GM23248 (cell line): ENCODE data around the gene WFDC6. TPM values are rescaled to one million over a fixed set of nuclear protein-coding genes. Genes with fewer than 3 reads are reported as not detected.

Experiments used
- DNase-seq: peaks from one replicate; pipeline ENCODE4 v3.0.0-alpha.2; 2015
- H2AFZ ChIP-seq: fragments of 200-600 bp; sonication (generic); 2 replicates; pipeline ENCODE4 v1.6.1; 2016; ENCODE audit warnings: antibody characterized with exemption
- H3F3A ChIP-seq: fragments of 200-600 bp; sonication (generic); 2 replicates; pipeline ENCODE4 v1.6.1; 2016; ENCODE audit warnings: mild to moderate bottlenecking, antibody characterized with exemption, mixed run types; ENCODE audit not compliant: insufficient read depth
- H3K27ac ChIP-seq: fragments of 200-600 bp; sonication (generic); 2 replicates; pipeline ENCODE4 v1.5.1; 2016; ENCODE audit warnings: mild to moderate bottlenecking
- H3K27me3 ChIP-seq: fragments of 200-600 bp; sonication (generic); replicated peaks from 2 replicates; pipeline ENCODE4 v1.6.1; 2016; ENCODE audit warnings: mild to moderate bottlenecking; ENCODE audit not compliant: insufficient read depth
- H3K36me3 ChIP-seq: fragments of 200-600 bp; sonication (generic); 2 replicates; pipeline ENCODE4 v1.6.1; 2016; ENCODE audit warnings: low read depth, mild to moderate bottlenecking
- H3K4me1 ChIP-seq: fragments of 200-600 bp; sonication (generic); 2 replicates; pipeline ENCODE4 v1.6.1; 2016; ENCODE audit warnings: mild to moderate bottlenecking; ENCODE audit not compliant: insufficient read depth
- H3K4me2 ChIP-seq: fragments of 200-600 bp; sonication (generic); one replicate; pipeline ENCODE4 v1.6.1; 2016; ENCODE audit warnings: mild to moderate bottlenecking; ENCODE audit not compliant: unreplicated experiment
- H3K4me3 ChIP-seq: fragments of 200-600 bp; sonication (generic); 2 replicates; pipeline ENCODE4 v1.5.1; 2016; ENCODE audit warnings: mild to moderate bottlenecking
- H3K79me2 ChIP-seq: fragments of 200-600 bp; sonication (generic); 2 replicates; pipeline ENCODE4 v1.6.1; 2016; ENCODE audit warnings: mild to moderate bottlenecking; ENCODE audit not compliant: insufficient read depth
- H3K9ac ChIP-seq: fragments of 200-600 bp; sonication (generic); 2 replicates; pipeline ENCODE4 v1.6.1; 2016; ENCODE audit warnings: mild to moderate bottlenecking
- H3K9me2 ChIP-seq: fragments of 200-600 bp; sonication (generic); 2 replicates; pipeline ENCODE4 v1.6.1; 2016; ENCODE audit warnings: mixed run types, mild to moderate bottlenecking, moderate library complexity; ENCODE audit not compliant: insufficient read depth
- H3K9me3 ChIP-seq: fragments of 200-600 bp; sonication (generic); one replicate; pipeline ENCODE4 v1.6.1; 2017; ENCODE audit warnings: low read depth
- H4K20me1 ChIP-seq: fragments of 200-600 bp; sonication (generic); 2 replicates; pipeline ENCODE4 v1.6.0; 2016; ENCODE audit not compliant: insufficient read depth
- EZH2 ChIP-seq: fragments of 200-600 bp; sonication (generic); IDR thresholded peaks from 2 replicates; pipeline ENCODE4 v1.6.1; 2018; ENCODE audit warnings: antibody characterized with exemption, mild to moderate bottlenecking; ENCODE audit not compliant: insufficient read depth, poor library complexity, severe bottlenecking
- EZH2phosphoT487 ChIP-seq: fragments of 200-600 bp; sonication (generic); IDR thresholded peaks from 2 replicates; pipeline ENCODE4 v1.6.1; 2018; ENCODE audit warnings: antibody characterized with exemption, moderate library complexity, mild to moderate bottlenecking, low read depth; ENCODE audit not compliant: insufficient read depth
- WGBS, 2 experiments: methylation state at CpG; one replicate each; pipeline ENCODE4 v1.1.6; 2015 to 2017; ENCODE audit warnings: low lambda C conversion rate in 2 of 2, low coverage in 1 of 2; ENCODE audit errors: missing lambda C conversion rate in 2 of 2; 5-methylcytosine and 5-hydroxymethylcytosine counted together
- in situ Hi-C: fragments of 300-500 bp; cut with MboI; formaldehyde crosslinking; loops from 2 replicates; pipeline ENCODE4 v1.15.0; 2020
- polyA plus RNA-seq: library from polyadenylated mRNA; unstranded; fragments of >200 nt; fragmentation: Nextera tagmentation; extraction: Ambion mirVana; gene quantifications from 2 replicates; pipeline ENCODE4 v1.2.1, GENCODE V29; 2016
- total RNA-seq: library from RNA; depleted of rRNA; stranded (reverse); fragments of >200 nt; shearing (Covaris generic); gene quantifications from 2 replicates; pipeline ENCODE4 v1.2.3, GENCODE V29; 2014

Gene WFDC6
- total and polyA plus RNA-seq, 2 experiments from 2014 or later, result not detected

GRCh38 chr20:45506398-45506797 lies 32.9 kb downstream of the WFDC6 start:
- no peak for DNase-seq
- 73 to 81% methylated on average over 2 of the region's 2 CpGs for WGBS, 2 experiments

DNA sequence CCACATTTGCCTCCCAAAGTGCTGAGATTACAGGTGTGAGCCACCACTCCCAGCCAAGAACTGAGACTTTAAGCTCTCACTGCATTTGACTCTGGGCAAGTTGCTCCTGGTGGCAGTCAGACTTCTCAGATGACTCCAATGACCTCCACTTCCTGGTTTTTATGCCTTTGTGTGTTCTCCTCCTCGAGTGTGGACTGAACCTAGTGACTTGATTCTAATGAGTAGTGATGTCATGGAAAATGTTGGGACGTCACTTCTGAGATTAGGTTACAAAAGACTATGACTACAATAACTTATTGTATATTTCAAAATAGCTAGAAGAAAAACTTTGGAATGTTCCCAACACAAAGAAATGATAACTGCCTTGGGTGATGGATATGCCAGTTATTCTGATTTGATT lies 35.9 kb downstream of the WFDC6 start:
- Histone ChIP-seq H3K4me3 (no peak overlapping the region), H3K9me2 (no peaks in the 10 kb centered on the region), H3F3A (no peaks in the 10 kb centered on the region), H2AFZ (no peak overlapping the region), H3K9me3 (no peaks in the 10 kb centered on the region), H3K27me3 (peaks cover 21% of the 10 kb centered on the region; the same call in 1 of the 2 replicates), H3K4me1 (no peaks in the 10 kb centered on the region), H3K4me2 (no peak overlapping the region), H3K27ac (no peak overlapping the region), H3K36me3 (no peaks in the 10 kb centered on the region), H3K9ac (no peak overlapping the region), H4K20me1 (no peaks in the 10 kb centered on the region), H3K79me2 (no peaks in the 10 kb centered on the region)
- DNase-seq, result no peak
- in situ Hi-C loops, result loop anchor here (5.0 kb wide), 1 partner anchor 49 kb away; no protein-coding TSS in a partner anchor
- TF ChIP-seq EZH2, result no peak
- TF ChIP-seq EZH2phosphoT487, result no peak
- 24 to 27% methylated on average over 2 of the region's 2 CpGs for WGBS, 2 experiments

More at GRCh38 chr20:45506398-45506797, 32.9 kb downstream of the WFDC6 start:
- no peak for TF ChIP-seq EZH2phosphoT487
- TF ChIP-seq EZH2, result no peak
- Histone ChIP-seq H3F3A (no peaks in the 10 kb centered on the region), H3K9me2 (no peaks in the 10 kb centered on the region), H2AFZ (no peak overlapping the region), H3K27ac (no peak overlapping the region), H3K27me3 (peaks cover 15% of the 10 kb centered on the region; the same call in 1 of the 2 replicates), H3K36me3 (no peaks in the 10 kb centered on the region), H3K4me3 (no peak overlapping the region), H3K79me2 (no peaks in the 10 kb centered on the region), H3K4me1 (no peaks in the 10 kb centered on the region), H4K20me1 (no peaks in the 10 kb centered on the region), H3K4me2 (no peak overlapping the region), H3K9me3 (no peaks in the 10 kb centered on the region), H3K9ac (no peak overlapping the region)
- in situ Hi-C loops, result no loop called here

DNA sequence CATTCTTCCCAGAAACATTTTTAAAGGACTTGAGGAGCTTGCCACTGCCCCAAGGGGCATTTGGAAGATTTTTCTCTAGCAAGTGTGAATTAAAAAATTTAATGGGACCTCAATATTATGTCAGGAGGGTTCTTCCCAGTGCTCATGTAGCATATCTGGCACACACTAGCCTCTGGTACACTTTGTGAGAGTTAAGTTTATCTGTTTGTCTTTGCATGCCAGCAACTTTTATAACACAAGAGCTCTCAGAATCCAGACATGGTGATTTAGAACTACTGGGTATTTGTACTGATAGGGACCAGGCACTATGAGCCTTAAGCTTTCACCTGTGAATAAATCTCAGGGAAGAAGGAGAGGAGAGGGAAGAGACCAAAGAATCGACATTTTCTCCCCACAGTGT lies 36.7 kb downstream of the WFDC6 start:
- Histone ChIP-seq H3K9ac (no peak overlapping the region), H3K79me2 (no peaks in the 10 kb centered on the region), H3K27me3 (peaks cover 17% of the 10 kb centered on the region; the same call in 1 of the 2 replicates), H3K9me2 (no peaks in the 10 kb centered on the region), H3K4me2 (no peak overlapping the region), H4K20me1 (no peaks in the 10 kb centered on the region), H3K36me3 (no peaks in the 10 kb centered on the region), H3K27ac (no peak overlapping the region), H3K4me1 (no peaks in the 10 kb centered on the region), H3K9me3 (no peaks in the 10 kb centered on the region), H3K4me3 (no peak overlapping the region), H2AFZ (no peak overlapping the region), H3F3A (no peaks in the 10 kb centered on the region)
- no peak for DNase-seq
- in situ Hi-C loops, result loop anchor here (5.0 kb wide), 1 partner anchor 50 kb away; no protein-coding TSS in a partner anchor
- WGBS, 2 experiments, result 3 to 16% methylated on average over 1 of the region's 1 CpG
- TF ChIP-seq EZH2 (no peak), EZH2phosphoT487 (no peak)

- Histone ChIP-seq H3K27me3 (peaks cover 16% of the 10 kb centered on the region; the same call in 1 of the 2 replicates), H3K79me2 (no peaks in the 10 kb centered on the region), H3K9ac (no peak overlapping the region), H2AFZ (no peak overlapping the region), H3K36me3 (no peaks in the 10 kb centered on the region), H3K27ac (no peak overlapping the region), H3K9me3 (no peaks in the 10 kb centered on the region), H3K4me2 (no peak overlapping the region), H3K4me3 (no peak overlapping the region), H3K9me2 (no peaks in the 10 kb centered on the region), H3F3A (no peaks in the 10 kb centered on the region), H3K4me1 (no peaks in the 10 kb centered on the region), H4K20me1 (no peaks in the 10 kb centered on the region)
- TF ChIP-seq EZH2 (no peak), EZH2phosphoT487 (no peak)
- DNase-seq, result no peak
- in situ Hi-C loops, result loop anchor here (5.0 kb wide), 1 partner anchor 51 kb away; no protein-coding TSS in a partner anchor
- 28 to 43% methylated on average over 1 of the region's 1 CpG for WGBS, 2 experiments
Measured at GRCh38 chr20:45501600-45501999, 37.7 kb downstream of the WFDC6 start.

GRCh38 chr20:45500022-45500421 lies 39.3 kb downstream of the WFDC6 start:
- no peaks in the 10 kb centered on the region for H3K36me3 ChIP-seq
- in situ Hi-C loops, result loop anchor here (5.0 kb wide), 1 partner anchor 52 kb away; no protein-coding TSS in a partner anchor

More at GRCh38 chr20:45500022-45500421, 39.3 kb downstream of the WFDC6 start:
- Histone ChIP-seq H3K4me3 (no peak overlapping the region), H3K9me2 (no peaks in the 10 kb centered on the region), H3F3A (no peaks in the 10 kb centered on the region), H3K79me2 (no peaks in the 10 kb centered on the region), H3K4me1 (no peaks in the 10 kb centered on the region), H3K9ac (no peak overlapping the region), H3K4me2 (no peak overlapping the region), H4K20me1 (no peaks in the 10 kb centered on the region), H3K27me3 (peaks cover 16% of the 10 kb centered on the region; the same call in 1 of the 2 replicates), H2AFZ (no peak overlapping the region), H3K27ac (no peak overlapping the region), H3K9me3 (no peaks in the 10 kb centered on the region)
- WGBS, 2 experiments, result 49 to 53% methylated on average over 6 of the region's 6 CpGs
- no peak for DNase-seq
- TF ChIP-seq EZH2, result no peak
- no peak for TF ChIP-seq EZH2phosphoT487
